ENCODE data around the gene NCBP2L. TPM values are rescaled to one million over a fixed set of nuclear protein-coding genes. Genes with fewer than 3 reads are reported as not detected.
A peak's percentile ranks its signal among the peaks of the same experiment; 100 is the strongest.

Gene NCBP2L
- total and polyA plus RNA-seq, 4 donors: 0.02 to 0.24 (median 0.08) TPM; not detected in 1

GRCh38 chrX:107744868-107745267 lies 32.7 kb upstream of the NCBP2L start:
- WGBS: 99% methylated on average over 2 of the region's 2 CpGs
- Histone ChIP-seq H3K4me3 (ENCODE audit: low read depth in 1 of 3, low read length in 3 of 3) (no peak overlapping the region), H3K9ac (ENCODE audit: low read depth in 1 of 2, low read length in 2 of 2) (no peak overlapping the region), H3K36me3 (ENCODE audit: control insufficient read depth in 4 of 4, insufficient read depth in 3 of 4, low read depth in 1 of 4, low read length in 3 of 4) (no peaks in the 10 kb centered on the region), H3K27me3 (ENCODE audit: control insufficient read depth in 4 of 4, insufficient read depth in 4 of 4, low read length in 3 of 4) (no peaks in the 10 kb centered on the region), H3K27ac (ENCODE audit: low read depth in 1 of 2, low read length in 2 of 2) (no peak overlapping the region), H3K4me1 (ENCODE audit: control insufficient read depth in 4 of 4, insufficient read depth in 4 of 4, low read length in 3 of 4) (peaks cover 19 to 60% (median 36%) of the 10 kb centered on the region in 4 donors), H3K9me3 (ENCODE audit: control insufficient read depth in 4 of 4, low read length in 3 of 4) (no peaks in the 10 kb centered on the region)
- no peak for TF ChIP-seq GABPA (IDR thresholded peaks at IDR 0.05 in 1 of 2, conservative IDR thresholded peaks at IDR 0.05 in 1 of 2)
- TF ChIP-seq, protein P1, sequence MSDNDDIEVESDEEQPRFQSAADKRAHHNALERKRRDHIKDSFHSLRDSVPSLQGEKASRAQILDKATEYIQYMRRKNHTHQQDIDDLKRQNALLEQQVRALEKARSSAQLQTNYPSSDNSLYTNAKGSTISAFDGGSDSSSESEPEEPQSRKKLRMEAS (IDR thresholded peaks at IDR 0.05): no peak
- no peak for DNase-seq (ENCODE audit: low spot score)

DNA sequence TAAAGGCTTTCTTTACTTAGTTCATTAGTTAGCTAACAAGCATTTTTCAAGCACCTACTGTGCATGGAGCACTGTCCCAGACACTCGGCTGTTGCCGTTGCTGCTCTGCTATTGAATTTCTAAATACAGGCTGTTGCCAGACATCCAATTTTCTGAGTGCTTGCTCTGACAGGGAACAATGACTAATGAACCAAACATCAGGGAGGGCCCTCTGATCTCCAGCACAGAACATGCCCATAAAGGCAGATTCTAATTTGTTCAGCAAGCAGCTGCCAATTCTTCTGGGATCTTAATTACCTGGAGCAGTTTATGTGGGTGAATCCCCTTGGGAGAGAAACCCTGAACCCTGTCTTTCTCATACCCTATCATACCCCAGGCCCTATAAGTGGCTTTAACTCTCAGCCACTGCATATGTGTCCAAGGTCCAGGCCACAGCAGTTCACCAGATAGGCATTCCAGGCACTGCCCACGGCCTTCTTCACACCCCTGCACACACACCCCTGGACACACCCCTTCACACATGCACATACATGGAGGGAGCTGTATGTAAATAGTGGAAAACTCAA lies 29.9 kb upstream of the NCBP2L start:
- TF ChIP-seq JUND (IDR thresholded peaks at IDR 0.05) (peak; percentile 13 to 19), REST (IDR thresholded peaks at IDR 0.05) (no peak), EGR1 (IDR thresholded peaks at IDR 0.05; ENCODE audit: low read depth in 2 of 2) (no peak), FOXA2 (IDR thresholded peaks at IDR 0.05) (peak; percentile 30), HNF4A (conservative IDR thresholded peaks at IDR 0.05) (peak in 1 of 2 donors; percentile 16)
- DNase-seq (ENCODE audit: low spot score): no peak
- WGBS: 31% methylated on average over 3 of the region's 3 CpGs
- H3K4me3 ChIP-seq (ENCODE audit: low read depth in 1 of 3, low read length in 3 of 3): no peak overlapping the region
- no peak overlapping the region for H3K9ac ChIP-seq (ENCODE audit: low read depth in 1 of 2, low read length in 2 of 2)
- H3K9me3 ChIP-seq (ENCODE audit: control insufficient read depth in 4 of 4, low read length in 3 of 4): no peaks in the 10 kb centered on the region
- H3K27ac ChIP-seq (ENCODE audit: low read depth in 1 of 2, low read length in 2 of 2): no peak overlapping the region
- peaks cover 14 to 42% (median 23%) of the 10 kb centered on the region in 4 donors for H3K4me1 ChIP-seq (ENCODE audit: control insufficient read depth in 4 of 4, insufficient read depth in 4 of 4, low read length in 3 of 4)
- H3K27me3 ChIP-seq (ENCODE audit: control insufficient read depth in 4 of 4, insufficient read depth in 4 of 4, low read length in 3 of 4): no peaks in the 10 kb centered on the region
- H3K36me3 ChIP-seq (ENCODE audit: control insufficient read depth in 4 of 4, insufficient read depth in 3 of 4, low read depth in 1 of 4, low read length in 3 of 4): no peaks in the 10 kb centered on the region

GRCh38 chrX:107748506-107748905 lies 29.0 kb upstream of the NCBP2L start:
- no peak overlapping the region for H3K9ac ChIP-seq (ENCODE audit: low read depth in 1 of 2, low read length in 2 of 2)
- no peaks in the 10 kb centered on the region for H3K9me3 ChIP-seq (ENCODE audit: control insufficient read depth in 4 of 4, low read length in 3 of 4)
- H3K4me3 ChIP-seq (ENCODE audit: low read depth in 1 of 3, low read length in 3 of 3): no peak overlapping the region
- 86% methylated on average over 6 of the region's 6 CpGs for WGBS
- TF ChIP-seq FOXA1 (IDR thresholded peaks at IDR 0.05) (no peak), GABPA (IDR thresholded peaks at IDR 0.05 in 1 of 2, conservative IDR thresholded peaks at IDR 0.05 in 1 of 2) (no peak), NR2F2 (IDR thresholded peaks at IDR 0.05) (no peak), TAF1 (conservative IDR thresholded peaks at IDR 0.05) (no peak), FOXA2 (IDR thresholded peaks at IDR 0.05) (no peak), HNF4G (IDR thresholded peaks at IDR 0.05) (no peak), HNF4A (conservative IDR thresholded peaks at IDR 0.05) (no peak), CTCF (IDR thresholded peaks at IDR 0.05; ENCODE audit: low read depth, low read length, missing input control) (no peak), SP1 (IDR thresholded peaks at IDR 0.05) (no peak), REST (IDR thresholded peaks at IDR 0.05) (no peak), EGR1 (IDR thresholded peaks at IDR 0.05; ENCODE audit: low read depth in 2 of 2) (no peak), JUND (IDR thresholded peaks at IDR 0.05) (no peak)
- TF ChIP-seq, protein P1 (IDR thresholded peaks at IDR 0.05): no peak
- no peak for DNase-seq (ENCODE audit: low spot score)
- no peak overlapping the region for H3K27ac ChIP-seq (ENCODE audit: low read depth in 1 of 2, low read length in 2 of 2)
- no peaks in the 10 kb centered on the region for H3K36me3 ChIP-seq (ENCODE audit: control insufficient read depth in 4 of 4, insufficient read depth in 3 of 4, low read depth in 1 of 4, low read length in 3 of 4)
- H3K4me1 ChIP-seq (ENCODE audit: control insufficient read depth in 4 of 4, insufficient read depth in 4 of 4, low read length in 3 of 4): peaks cover 12 to 34% (median 17%) of the 10 kb centered on the region in 4 donors
- no peaks in the 10 kb centered on the region for H3K27me3 ChIP-seq (ENCODE audit: control insufficient read depth in 4 of 4, insufficient read depth in 4 of 4, low read length in 3 of 4)

Measured in liver (tissue), 9 donors.